ENCODE data around the gene DMD. TPM values are rescaled to one million over a fixed set of nuclear protein-coding genes. Genes with fewer than 3 reads are reported as not detected.
"Not testable (repeated sequence)": the region's sequence is repeated elsewhere in the genome, so short reads cannot be mapped to it uniquely, and the experiment has no call there.

The DMD gene
- total RNA-seq, 2 experiments from 2014 or later = 0.20 to 0.47 TPM

DNA sequence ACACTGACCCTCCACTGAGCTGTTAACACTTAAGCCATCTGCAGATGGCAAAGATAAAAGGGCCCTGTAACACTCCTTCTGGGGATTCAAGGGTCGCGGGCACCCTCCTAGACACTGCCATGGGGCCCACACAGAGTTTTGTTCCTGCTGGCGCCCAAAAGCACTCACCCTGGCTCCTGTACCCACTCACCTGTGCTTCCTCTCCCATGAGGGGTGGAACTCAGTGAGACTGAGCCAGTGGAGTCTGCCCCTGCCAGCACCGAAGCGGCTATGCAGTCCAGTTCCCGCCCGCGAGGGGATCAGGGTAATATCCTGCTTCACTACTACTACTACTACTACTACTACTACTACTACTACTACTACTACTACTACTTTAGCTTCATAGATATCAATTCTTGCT, 1827.4 kb downstream of the DMD start:
- POLR2A ChIA-PET = no interaction called here
- Mint-ChIP-seq H3K9me3 (no peaks in the 10 kb centered on the region), H3K27ac (no peak overlapping the region), H3K4me3 (no peak overlapping the region), H3K4me1 (ENCODE audit: low read depth) (no peaks in the 10 kb centered on the region), H3K27me3 (no peaks in the 10 kb centered on the region), H3K36me3 (ENCODE audit: low read depth) (no peaks in the 10 kb centered on the region)
- Histone ChIP-seq H3K27me3 (ENCODE audit: control insufficient read depth in 1 of 2, insufficient read depth in 2 of 2, low read length in 2 of 2) (no peaks in the 10 kb centered on the region), H3K27ac (ENCODE audit: low read depth in 1 of 2, low read length in 2 of 2) (no peak overlapping the region), H3K36me3 (ENCODE audit: insufficient read depth, low read length) (no peaks in the 10 kb centered on the region), H3K4me1 (ENCODE audit: insufficient read depth, low read length) (no peaks in the 10 kb centered on the region), H3K9me3 (ENCODE audit: control insufficient read depth in 1 of 2, insufficient read depth in 1 of 2, low read length in 2 of 2) (no peaks in the 10 kb centered on the region), H3K4me3 (ENCODE audit: low read length) (no peak overlapping the region)
- ATAC-seq (ENCODE audit: poor library complexity) = no peak
- no peak for DNase-seq
- TF ChIP-seq, protein P1, sequence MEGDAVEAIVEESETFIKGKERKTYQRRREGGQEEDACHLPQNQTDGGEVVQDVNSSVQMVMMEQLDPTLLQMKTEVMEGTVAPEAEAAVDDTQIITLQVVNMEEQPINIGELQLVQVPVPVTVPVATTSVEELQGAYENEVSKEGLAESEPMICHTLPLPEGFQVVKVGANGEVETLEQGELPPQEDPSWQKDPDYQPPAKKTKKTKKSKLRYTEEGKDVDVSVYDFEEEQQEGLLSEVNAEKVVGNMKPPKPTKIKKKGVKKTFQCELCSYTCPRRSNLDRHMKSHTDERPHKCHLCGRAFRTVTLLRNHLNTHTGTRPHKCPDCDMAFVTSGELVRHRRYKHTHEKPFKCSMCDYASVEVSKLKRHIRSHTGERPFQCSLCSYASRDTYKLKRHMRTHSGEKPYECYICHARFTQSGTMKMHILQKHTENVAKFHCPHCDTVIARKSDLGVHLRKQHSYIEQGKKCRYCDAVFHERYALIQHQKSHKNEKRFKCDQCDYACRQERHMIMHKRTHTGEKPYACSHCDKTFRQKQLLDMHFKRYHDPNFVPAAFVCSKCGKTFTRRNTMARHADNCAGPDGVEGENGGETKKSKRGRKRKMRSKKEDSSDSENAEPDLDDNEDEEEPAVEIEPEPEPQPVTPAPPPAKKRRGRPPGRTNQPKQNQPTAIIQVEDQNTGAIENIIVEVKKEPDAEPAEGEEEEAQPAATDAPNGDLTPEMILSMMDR (IDR thresholded peaks at IDR 0.05) = no peak
- intact Hi-C loops (cut with DNase I, micrococcal nuclease) = no loop called here
- CTCF ChIA-PET = no interaction called here

GRCh38 chrX:31378973-31379372, 1832.4 kb downstream of the DMD start:
- ATAC-seq (ENCODE audit: poor library complexity); POLR2A ChIA-PET; CTCF ChIA-PET; H3K27me3 Mint-ChIP-seq; H3K27ac Mint-ChIP-seq; H3K9me3 ChIP-seq (ENCODE audit: control insufficient read depth in 1 of 2, insufficient read depth in 1 of 2, low read length in 2 of 2); H3K27ac ChIP-seq (ENCODE audit: low read depth in 1 of 2, low read length in 2 of 2); intact Hi-C loops (cut with DNase I, micrococcal nuclease); DNase-seq; H3K4me1 Mint-ChIP-seq (ENCODE audit: low read depth); H3K4me1 ChIP-seq (ENCODE audit: insufficient read depth, low read length); H3K4me3 Mint-ChIP-seq; H3K4me3 ChIP-seq (ENCODE audit: low read length); H3K36me3 ChIP-seq (ENCODE audit: insufficient read depth, low read length); H3K27me3 ChIP-seq (ENCODE audit: control insufficient read depth in 1 of 2, insufficient read depth in 2 of 2, low read length in 2 of 2); H3K36me3 Mint-ChIP-seq (ENCODE audit: low read depth); H3K9me3 Mint-ChIP-seq: not testable (repeated sequence)

- H3K27me3 ChIP-seq (ENCODE audit: control insufficient read depth in 1 of 2, insufficient read depth in 2 of 2, low read length in 2 of 2); DNase-seq; H3K4me3 Mint-ChIP-seq; H3K27ac Mint-ChIP-seq; POLR2A ChIA-PET; H3K27ac ChIP-seq (ENCODE audit: low read depth in 1 of 2, low read length in 2 of 2); H3K9me3 ChIP-seq (ENCODE audit: control insufficient read depth in 1 of 2, insufficient read depth in 1 of 2, low read length in 2 of 2); H3K27me3 Mint-ChIP-seq; H3K9me3 Mint-ChIP-seq; H3K36me3 ChIP-seq (ENCODE audit: insufficient read depth, low read length); H3K36me3 Mint-ChIP-seq (ENCODE audit: low read depth); H3K4me3 ChIP-seq (ENCODE audit: low read length); CTCF ChIA-PET; ATAC-seq (ENCODE audit: poor library complexity); H3K4me1 ChIP-seq (ENCODE audit: insufficient read depth, low read length); H3K4me1 Mint-ChIP-seq (ENCODE audit: low read depth); intact Hi-C loops (cut with DNase I, micrococcal nuclease): not testable (repeated sequence)
Observed at GRCh38 chrX:31377821-31378220, 1833.5 kb downstream of the DMD start.

DNA sequence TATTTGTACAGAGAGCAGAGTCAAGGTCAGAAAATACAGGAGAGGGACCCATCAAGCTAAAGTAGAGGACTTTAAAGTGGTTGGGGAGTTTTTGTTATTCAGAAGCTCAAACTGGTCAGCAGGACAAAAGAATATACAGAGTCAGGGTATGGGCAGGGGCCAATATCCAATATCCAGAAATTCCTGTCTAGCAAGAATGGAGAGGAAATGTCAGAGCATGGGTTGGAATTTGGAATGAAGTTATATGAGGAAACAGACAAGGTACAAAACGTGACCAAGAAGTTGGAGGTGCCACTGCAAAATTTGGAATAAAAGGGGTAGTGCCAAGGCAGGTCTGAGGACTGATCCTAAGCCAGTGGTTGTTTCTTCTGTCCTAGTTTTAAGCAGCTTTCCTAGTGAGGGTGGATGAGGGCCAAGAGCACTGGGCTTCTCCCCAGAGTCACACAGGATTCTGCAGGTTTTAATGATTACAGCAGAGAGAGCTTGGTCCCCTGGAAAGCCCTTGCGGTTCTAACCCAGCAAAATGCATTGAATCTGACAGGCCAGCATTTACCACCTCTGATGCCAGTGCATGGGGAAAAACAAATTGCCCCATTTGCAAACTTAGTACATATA, 1834.8 kb downstream of the DMD start:
- H3K9me3 Mint-ChIP-seq = no peaks in the 10 kb centered on the region

More for the DNA sequence above, 1834.8 kb downstream of the DMD start:
- no peaks in the 10 kb centered on the region for H3K9me3 ChIP-seq (ENCODE audit: control insufficient read depth in 1 of 2, insufficient read depth in 1 of 2, low read length in 2 of 2)
- ChIA-PET CTCF (no interaction called here), POLR2A (no interaction called here)
- ATAC-seq (ENCODE audit: poor library complexity) (no peak), DNase-seq (no peak)
- H3K4me1 Mint-ChIP-seq (ENCODE audit: low read depth) = no peaks in the 10 kb centered on the region
- TF ChIP-seq, protein P1 (IDR thresholded peaks at IDR 0.05) = no peak
- H3K4me3 ChIP-seq (ENCODE audit: low read length) = no peak overlapping the region
- no peak overlapping the region for H3K27ac ChIP-seq (ENCODE audit: low read depth in 1 of 2, low read length in 2 of 2)
- no peaks in the 10 kb centered on the region for H3K36me3 Mint-ChIP-seq (ENCODE audit: low read depth)
- no peaks in the 10 kb centered on the region for H3K4me1 ChIP-seq (ENCODE audit: insufficient read depth, low read length)
- H3K27ac Mint-ChIP-seq = no peak overlapping the region
- intact Hi-C loops (cut with DNase I, micrococcal nuclease) = no loop called here
- H3K27me3 ChIP-seq (ENCODE audit: control insufficient read depth in 1 of 2, insufficient read depth in 2 of 2, low read length in 2 of 2) = no peaks in the 10 kb centered on the region
- no peaks in the 10 kb centered on the region for H3K27me3 Mint-ChIP-seq
- no peaks in the 10 kb centered on the region for H3K36me3 ChIP-seq (ENCODE audit: insufficient read depth, low read length)
- H3K4me3 Mint-ChIP-seq = no peak overlapping the region

All from CD4-positive, alpha-beta T cell (primary cell).